Spleen (tissue), 7 donors: ENCODE data around the gene ACOXL.

Source experiments
- POLR2A ChIP-seq, 3 donors: fragments of 450-650 bp; IDR thresholded peaks; one replicate each; pipeline ENCODE4 v1.5.1; 2017; ENCODE audit warnings: antibody characterized with exemption in 3 of 3, mild to moderate bottlenecking in 1 of 3
- POLR2AphosphoS5 ChIP-seq, 3 donors: sonication (generic); formaldehyde crosslinking; IDR thresholded peaks; one replicate each; pipeline ENCODE4 v1.5.1; 2017; ENCODE audit warnings: antibody characterized with exemption in 3 of 3
- TF ChIP-seq, protein P1 (sequence below), 11 experiments: fragments of 200-600 bp in 7 of 11; fragments of 450-650 bp in 4 of 11; sonication (generic) in 4 of 11; IDR thresholded peaks in 8 of 11; conservative IDR thresholded peaks in 3 of 11; 1 replicate in 7 of 11; 2 replicates in 4 of 11; pipeline versions ENCODE4 v1.4.0 to v1.8.0; 2016 to 2021; ENCODE audit warnings: antibody characterized with exemption in 11 of 11, inconsistent platforms in 4 of 11, mild to moderate bottlenecking in 1 of 11
- donor health status: DM: no; HTN: no; CAD: no; lungs with moderate emphysema.
- donor health status: DM: no; HTN: no; CAD: no.
- donor health status: DM: no; HTN: no; CAD: no.

DNA sequence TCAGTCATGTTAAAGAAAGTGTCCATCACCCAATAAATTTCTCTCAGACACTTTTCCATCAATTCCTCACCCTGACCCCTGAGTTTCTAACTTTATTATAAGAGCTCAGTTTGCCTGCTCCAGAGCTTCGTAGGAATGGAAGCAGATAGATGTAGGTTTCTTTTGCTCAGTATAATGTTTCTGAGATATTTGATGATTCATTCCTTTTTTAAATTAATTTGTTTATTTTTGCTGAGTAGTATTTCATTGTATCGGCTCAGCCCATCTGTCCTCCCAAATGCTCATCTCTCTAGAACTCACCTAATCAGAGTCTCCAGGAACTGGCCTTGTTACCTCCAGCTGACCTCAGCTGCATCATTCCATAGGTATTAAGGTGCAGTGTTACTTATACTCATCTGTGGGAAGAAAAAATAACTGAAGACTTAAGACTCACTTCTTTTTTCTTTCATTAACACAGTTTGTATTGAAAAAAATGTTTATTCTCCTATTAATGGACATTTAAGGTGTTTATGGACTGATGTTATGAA lies 376.4 kb downstream of the ACOXL start:
- no peak for TF ChIP-seq POLR2A (IDR thresholded peaks at IDR 0.05)
- TF ChIP-seq, protein P1, sequence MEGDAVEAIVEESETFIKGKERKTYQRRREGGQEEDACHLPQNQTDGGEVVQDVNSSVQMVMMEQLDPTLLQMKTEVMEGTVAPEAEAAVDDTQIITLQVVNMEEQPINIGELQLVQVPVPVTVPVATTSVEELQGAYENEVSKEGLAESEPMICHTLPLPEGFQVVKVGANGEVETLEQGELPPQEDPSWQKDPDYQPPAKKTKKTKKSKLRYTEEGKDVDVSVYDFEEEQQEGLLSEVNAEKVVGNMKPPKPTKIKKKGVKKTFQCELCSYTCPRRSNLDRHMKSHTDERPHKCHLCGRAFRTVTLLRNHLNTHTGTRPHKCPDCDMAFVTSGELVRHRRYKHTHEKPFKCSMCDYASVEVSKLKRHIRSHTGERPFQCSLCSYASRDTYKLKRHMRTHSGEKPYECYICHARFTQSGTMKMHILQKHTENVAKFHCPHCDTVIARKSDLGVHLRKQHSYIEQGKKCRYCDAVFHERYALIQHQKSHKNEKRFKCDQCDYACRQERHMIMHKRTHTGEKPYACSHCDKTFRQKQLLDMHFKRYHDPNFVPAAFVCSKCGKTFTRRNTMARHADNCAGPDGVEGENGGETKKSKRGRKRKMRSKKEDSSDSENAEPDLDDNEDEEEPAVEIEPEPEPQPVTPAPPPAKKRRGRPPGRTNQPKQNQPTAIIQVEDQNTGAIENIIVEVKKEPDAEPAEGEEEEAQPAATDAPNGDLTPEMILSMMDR (IDR thresholded peaks at IDR 0.05 in 8 of 11, conservative IDR thresholded peaks at IDR 0.05 in 3 of 11), result no peak
- TF ChIP-seq POLR2AphosphoS5 (IDR thresholded peaks at IDR 0.05), result no peak
